Measurements from ENCODE around the gene CAMK2A. TPM values are rescaled to one million over a fixed set of nuclear protein-coding genes. Genes with fewer than 3 reads are reported as not detected.

The CAMK2A gene
- polyA plus RNA-seq, 1 donor (not counting 4 experiments of a cell fraction or from before 2014, with no cell fraction given) = 0.05 TPM

- no peaks in the 10 kb centered on the region for H3K79me2 ChIP-seq (ENCODE audit: control insufficient read depth, insufficient read depth, low read length)
- no peak overlapping the region for H3K27ac ChIP-seq (ENCODE audit: control insufficient read depth, insufficient read depth, low read length)
- TF ChIP-seq CTCF (optimal IDR thresholded peaks at IDR 0.05 in 1 of 3, IDR thresholded peaks at IDR 0.05 in 1 of 3, conservative IDR thresholded peaks at IDR 0.05 in 1 of 3; ENCODE audit: extremely low read depth in 1 of 3, insufficient read depth in 2 of 3, low read length in 3 of 3) (no peak), EZH2 (IDR thresholded peaks at IDR 0.05; ENCODE audit: low read length) (no peak)
- no peak for DNase-seq (ENCODE audit: low read depth, low spot score)
- no peak for FAIRE-seq
- peaks cover 4% of the 10 kb centered on the region for H3K9me1 ChIP-seq (ENCODE audit: control insufficient read depth, extremely low read depth, insufficient read depth, low read length)
- no peak overlapping the region for H2AFZ ChIP-seq (ENCODE audit: control insufficient read depth, low read length)
- no peak overlapping the region for H3K9ac ChIP-seq (ENCODE audit: control insufficient read depth, extremely low read depth, insufficient read depth, low read length)
- no peak overlapping the region for H3K4me3 ChIP-seq (ENCODE audit: control insufficient read depth in 2 of 3, extremely low read depth in 1 of 3, insufficient read depth in 2 of 3, low read depth in 1 of 3, low read length in 3 of 3)
- no peaks in the 10 kb centered on the region for H4K20me1 ChIP-seq (ENCODE audit: control insufficient read depth, extremely low read depth, insufficient read depth, low read length)
- no peaks in the 10 kb centered on the region for H3K9me3 ChIP-seq (ENCODE audit: control insufficient read depth, low read depth, low read length)
- H3K36me3 ChIP-seq (ENCODE audit: control insufficient read depth in 2 of 2, extremely low read depth in 1 of 2, insufficient read depth in 2 of 2, low read length in 2 of 2) = no peaks in the 10 kb centered on the region
- no peak overlapping the region for H3K4me2 ChIP-seq (ENCODE audit: control insufficient read depth, extremely low read depth, insufficient read depth, low read depth, low read length)
- dilution Hi-C loops (cut with MboI; ENCODE audit: extremely low pct_ligation_motif_present, low sequenced_read_pairs) = no loop called here
- H3K27me3 ChIP-seq (ENCODE audit: control insufficient read depth, extremely low read depth, insufficient read depth, low read length) = no peaks in the 10 kb centered on the region
- H3K4me1 ChIP-seq (ENCODE audit: control insufficient read depth, extremely low read depth, insufficient read depth, low read length) = peaks cover 26% of the 10 kb centered on the region
Observed at GRCh38 chr5:150303660-150304386, 14.2 kb upstream of the CAMK2A start.

- Histone ChIP-seq H3K9ac (ENCODE audit: control insufficient read depth, extremely low read depth, insufficient read depth, low read length) (no peak overlapping the region), H3K4me2 (ENCODE audit: control insufficient read depth, extremely low read depth, insufficient read depth, low read depth, low read length) (peak overlapping the region; percentile 77), H4K20me1 (ENCODE audit: control insufficient read depth, extremely low read depth, insufficient read depth, low read length) (no peaks in the 10 kb centered on the region), H3K9me1 (ENCODE audit: control insufficient read depth, extremely low read depth, insufficient read depth, low read length) (peaks cover 4% of the 10 kb centered on the region), H3K9me3 (ENCODE audit: control insufficient read depth, low read depth, low read length) (no peaks in the 10 kb centered on the region), H3K27ac (ENCODE audit: control insufficient read depth, insufficient read depth, low read length) (no peak overlapping the region), H3K36me3 (ENCODE audit: control insufficient read depth in 2 of 2, extremely low read depth in 1 of 2, insufficient read depth in 2 of 2, low read length in 2 of 2) (no peaks in the 10 kb centered on the region), H3K27me3 (ENCODE audit: control insufficient read depth, extremely low read depth, insufficient read depth, low read length) (no peaks in the 10 kb centered on the region), H2AFZ (ENCODE audit: control insufficient read depth, low read length) (no peak overlapping the region), H3K4me1 (ENCODE audit: control insufficient read depth, extremely low read depth, insufficient read depth, low read length) (peaks cover 33% of the 10 kb centered on the region), H3K4me3 (ENCODE audit: control insufficient read depth in 2 of 3, extremely low read depth in 1 of 3, insufficient read depth in 2 of 3, low read depth in 1 of 3, low read length in 3 of 3) (no peak overlapping the region), H3K79me2 (ENCODE audit: control insufficient read depth, insufficient read depth, low read length) (no peaks in the 10 kb centered on the region)
- DNase-seq (ENCODE audit: low read depth, low spot score) = no peak
- dilution Hi-C loops (cut with MboI; ENCODE audit: extremely low pct_ligation_motif_present, low sequenced_read_pairs) = no loop called here
- TF ChIP-seq CTCF (optimal IDR thresholded peaks at IDR 0.05 in 1 of 3, IDR thresholded peaks at IDR 0.05 in 1 of 3, conservative IDR thresholded peaks at IDR 0.05 in 1 of 3; ENCODE audit: extremely low read depth in 1 of 3, insufficient read depth in 2 of 3, low read length in 3 of 3) (no peak), EZH2 (IDR thresholded peaks at IDR 0.05; ENCODE audit: low read length) (no peak)
- FAIRE-seq = no peak
Observed at GRCh38 chr5:150303070-150303615, 13.6 kb upstream of the CAMK2A start.
